Activated CD8-positive, alpha-beta memory T cell treated with anti-CD3 and anti-CD28 coated beads, Interleukin-2, amount 50 U/mL, for 24 hours (primary cell): Measurements from ENCODE around the gene VWA5B1.

Source experiments
- DNase-seq: peaks from one replicate; pipeline ENCODE4 v3.0.0-alpha.2; 2020; ENCODE audit errors: extremely low read depth

The VWA5B1 gene

GRCh38 chr1:20367626-20368025 lies 77.0 kb downstream of the VWA5B1 start:
- DNase-seq: no peak

GRCh38 chr1:20368866-20369470 lies 78.3 kb downstream of the VWA5B1 start:
- no peak for DNase-seq

DNA sequence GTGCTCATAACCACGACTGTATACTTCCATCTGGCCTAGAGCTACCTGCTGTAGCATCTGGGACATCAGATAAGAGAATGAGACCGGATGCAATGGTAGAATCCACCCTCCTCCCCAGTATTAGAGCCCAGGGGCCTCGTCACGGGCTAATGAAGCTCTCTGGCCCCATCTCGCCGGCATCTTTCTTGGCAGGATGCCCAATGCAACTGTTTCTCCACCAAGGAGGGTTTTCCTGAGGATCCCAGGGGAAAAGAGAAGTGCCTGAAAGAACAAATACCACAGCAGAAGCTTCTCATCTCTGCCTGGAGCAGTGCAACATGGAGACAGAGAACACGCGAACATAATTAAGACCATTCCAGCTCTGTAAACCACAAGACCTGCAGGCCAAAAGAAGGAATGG lies 80.0 kb downstream of the VWA5B1 start:
- DNase-seq: no peak

GRCh38 chr1:20371411-20371810 lies 80.7 kb downstream of the VWA5B1 start:
- no peak for DNase-seq

GRCh38 chr1:20371883-20372282 lies 81.2 kb downstream of the VWA5B1 start:
- no peak for DNase-seq

DNA sequence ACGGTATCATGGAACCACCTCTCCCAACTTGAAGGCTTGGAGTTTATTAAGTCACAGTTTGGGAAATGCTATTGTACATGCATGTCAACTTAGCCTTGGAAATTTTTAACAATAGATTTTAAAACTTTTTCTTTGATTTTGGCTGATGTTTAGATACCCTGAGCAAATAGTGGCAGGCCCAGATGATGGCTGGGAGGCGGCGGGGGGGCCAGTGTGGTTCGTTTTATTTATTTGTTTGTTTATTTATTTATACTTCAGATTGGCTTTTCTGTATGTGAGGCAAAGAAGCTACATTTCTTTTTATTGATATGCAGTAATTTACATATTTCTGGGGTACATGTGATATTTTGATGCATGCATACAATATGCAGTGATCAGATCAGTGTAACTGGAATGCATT lies 82.0 kb downstream of the VWA5B1 start:
- DNase-seq: no peak

DNA sequence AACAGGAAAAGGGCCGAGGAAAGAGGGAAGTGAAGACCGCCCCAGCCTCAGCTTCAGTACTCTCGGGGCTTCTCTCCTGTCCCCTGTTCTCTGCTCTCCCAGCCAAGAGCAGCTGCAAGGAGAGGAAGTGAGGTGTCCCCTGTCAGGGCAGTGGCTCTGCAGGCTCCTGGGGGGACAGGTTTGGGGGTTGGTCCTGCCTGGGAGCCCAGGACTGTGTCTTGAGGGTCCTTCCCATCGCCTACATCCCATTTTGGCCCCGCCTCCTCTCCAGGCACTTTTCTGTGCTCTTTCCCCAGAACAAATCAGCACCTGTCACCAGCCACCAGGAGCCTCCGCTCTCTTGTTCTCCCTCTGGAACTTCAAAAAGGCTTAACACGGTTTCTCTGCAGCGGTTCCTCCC lies 82.6 kb downstream of the VWA5B1 start:
- DNase-seq: no peak

- no peak for DNase-seq
These were observed 83.1 kb downstream of the VWA5B1 start for GRCh38 chr1:20373764-20374163.

DNA sequence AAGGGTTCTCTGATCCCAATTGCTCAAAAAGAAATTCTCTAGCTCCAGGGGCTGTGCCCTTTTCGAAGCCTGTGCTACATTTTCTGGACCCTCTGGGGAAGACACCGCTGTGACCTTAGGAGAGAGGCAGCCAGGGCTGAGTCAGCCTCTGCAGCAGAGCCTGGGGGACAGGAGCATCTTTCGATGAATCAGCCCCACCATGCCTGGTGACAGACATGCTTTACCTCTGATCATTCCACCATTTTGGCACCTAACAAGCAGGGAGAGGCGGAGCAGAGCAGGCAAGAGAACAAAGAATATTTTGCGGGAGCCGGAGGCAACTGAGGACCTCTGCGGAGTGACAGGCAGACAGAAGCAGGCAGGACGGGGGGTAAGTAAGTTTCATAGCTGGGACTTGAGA lies 84.9 kb downstream of the VWA5B1 start:
- DNase-seq: no peak

DNA sequence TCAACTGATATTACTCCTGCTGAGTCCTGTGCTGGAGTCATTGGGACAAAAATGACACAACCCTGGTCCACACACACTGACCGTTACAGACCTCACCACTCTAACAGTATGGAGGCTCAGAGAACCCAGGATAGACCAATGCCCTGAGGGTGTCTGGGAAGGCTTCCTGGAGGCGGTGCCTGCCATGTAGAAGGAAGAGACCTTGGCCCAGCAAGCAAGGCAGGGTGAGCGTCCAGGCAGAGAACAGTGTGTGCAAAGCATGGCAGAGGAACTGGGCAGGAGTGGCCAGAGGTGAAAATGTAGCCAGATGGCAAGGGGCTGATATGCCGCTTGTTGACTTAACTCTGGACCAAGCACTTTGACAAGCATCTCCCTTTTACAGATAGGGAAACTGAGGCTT lies 85.5 kb downstream of the VWA5B1 start:
- no peak for DNase-seq

DNA sequence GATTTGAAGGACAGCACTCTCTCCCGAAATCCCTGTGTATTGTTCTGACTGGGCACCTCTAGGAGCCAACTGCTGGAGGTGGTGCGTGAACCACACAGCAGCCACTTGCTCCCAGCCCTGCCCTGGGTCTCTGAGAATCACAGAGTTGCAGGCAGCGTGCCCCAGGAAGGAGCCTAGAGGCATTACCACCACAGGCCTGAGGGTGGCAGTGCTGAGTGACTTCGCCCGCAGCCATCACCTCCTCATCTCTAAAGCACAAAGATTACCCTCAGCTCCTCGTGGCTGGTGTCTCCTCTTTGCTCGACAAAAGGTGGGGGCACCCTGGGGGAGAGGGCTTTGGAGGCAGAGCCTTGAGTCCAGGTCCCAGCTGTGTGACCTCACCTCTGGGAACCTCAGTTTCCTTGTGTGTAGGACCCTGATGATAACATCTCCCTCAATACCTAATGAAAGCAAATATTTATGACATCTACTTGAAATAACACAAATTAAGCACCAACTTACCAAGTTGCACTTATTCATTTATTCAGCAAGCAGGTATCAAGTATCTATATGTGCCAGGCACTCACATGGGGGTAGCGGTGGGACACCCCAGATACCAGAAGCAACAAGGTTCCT lies 86.3 kb downstream of the VWA5B1 start:
- peak; percentile 14 for DNase-seq

DNA sequence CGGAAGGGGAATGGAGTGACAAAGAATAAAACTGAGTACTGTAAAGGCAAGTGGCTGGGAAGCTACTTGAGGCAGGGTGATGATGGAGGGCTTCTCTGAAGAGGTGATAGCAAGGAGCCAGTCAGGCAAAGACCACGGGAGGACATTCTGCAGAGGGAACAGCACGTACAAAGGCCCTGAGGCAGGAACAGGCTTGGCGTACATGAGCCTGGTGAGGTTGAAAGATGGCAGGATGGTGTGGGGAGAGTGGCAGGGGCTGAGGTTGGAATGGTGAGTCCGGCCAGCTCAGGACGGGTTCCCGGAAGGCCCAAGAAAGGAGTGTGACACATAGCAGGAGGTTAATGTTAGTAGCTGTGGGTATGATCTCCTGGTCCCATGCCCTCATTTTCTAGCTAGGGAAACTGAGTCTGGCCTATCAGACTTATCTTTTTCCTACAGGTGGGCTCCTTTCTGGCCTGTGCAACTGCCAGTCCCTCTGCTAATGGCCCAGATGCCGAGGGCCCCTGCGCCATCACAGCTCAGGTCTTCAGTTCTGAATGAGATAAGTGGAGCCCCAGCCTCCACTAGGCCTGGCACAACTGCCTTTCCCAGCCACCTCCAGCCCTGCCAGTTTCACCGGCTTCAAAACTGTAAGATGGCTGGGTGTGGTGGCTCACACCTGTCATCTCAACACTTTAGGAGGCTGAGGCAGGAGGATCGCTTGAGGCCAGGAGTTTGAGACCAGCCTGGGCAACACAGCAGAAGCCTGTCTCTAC lies 87.0 kb downstream of the VWA5B1 start:
- DNase-seq: no peak

DNA sequence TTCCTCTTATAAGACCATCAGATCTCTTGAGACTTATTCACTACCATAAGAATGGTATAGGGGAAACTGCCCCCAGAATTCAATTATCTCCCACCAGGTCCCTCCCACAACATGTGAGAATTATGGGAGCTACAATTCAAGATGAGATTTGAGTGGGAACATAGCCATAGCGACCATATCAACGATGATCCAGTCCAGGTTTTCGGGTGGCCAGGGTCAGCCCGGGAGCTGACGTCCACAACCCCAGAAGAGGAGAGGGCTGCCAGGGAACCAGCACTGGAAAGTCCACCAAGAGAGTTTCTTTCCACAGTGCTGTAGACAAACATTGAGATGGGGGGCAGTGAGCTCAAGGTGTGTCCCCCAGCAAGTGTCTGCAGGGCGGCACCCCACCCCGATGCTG lies 88.4 kb downstream of the VWA5B1 start:
- DNase-seq: no peak

GRCh38 chr1:20380175-20380574 lies 89.5 kb downstream of the VWA5B1 start:
- no peak for DNase-seq

DNA sequence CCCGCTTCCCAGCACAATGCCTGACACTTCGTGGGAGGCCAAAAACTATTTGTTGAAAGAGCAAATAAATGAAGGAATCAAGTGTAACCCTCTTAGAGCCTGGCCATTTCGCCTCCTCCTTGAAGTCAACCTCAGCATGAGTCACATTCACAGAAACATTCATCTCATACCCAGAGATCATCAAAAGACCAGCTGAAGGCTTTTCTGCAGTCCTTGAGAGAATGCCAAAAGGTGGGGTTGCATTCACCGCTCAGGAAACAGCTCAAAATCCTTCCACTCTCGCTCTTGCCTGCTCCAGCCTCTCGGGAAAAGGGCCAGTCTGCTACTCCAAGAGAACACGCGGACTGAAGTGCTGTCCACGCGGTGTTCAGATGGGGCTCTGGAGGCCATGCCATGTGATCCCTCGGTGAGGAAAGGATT lies 90.0 kb downstream of the VWA5B1 start:
- no peak for DNase-seq

DNA sequence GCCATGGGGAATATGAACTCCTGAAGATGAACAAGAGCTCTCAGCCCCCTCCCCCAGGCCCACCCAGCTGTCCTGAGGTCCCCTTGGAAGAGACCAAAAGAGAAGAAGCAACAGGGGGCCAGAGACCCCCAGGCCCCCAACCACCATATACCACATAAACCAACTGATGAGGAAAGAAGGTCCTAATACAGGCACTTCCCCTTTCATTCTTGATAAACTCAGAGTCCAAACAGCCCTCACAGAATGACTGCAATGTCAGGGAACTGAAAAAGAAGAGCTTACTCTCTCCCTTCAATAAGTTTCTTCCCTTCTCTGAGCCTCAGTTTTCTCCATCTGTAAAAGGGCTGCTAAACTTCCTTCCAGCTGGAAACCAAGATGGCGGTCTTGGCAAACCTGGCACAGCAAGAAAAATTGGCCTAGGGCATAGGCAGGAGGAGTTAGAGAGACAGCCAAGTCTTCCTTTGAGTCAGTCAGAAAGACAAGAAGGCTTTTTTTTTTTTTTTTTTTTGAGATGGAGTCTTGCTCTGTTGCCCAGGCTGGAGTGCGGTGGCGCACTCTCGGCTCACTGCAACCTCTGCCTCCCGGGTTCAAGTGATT lies 90.5 kb downstream of the VWA5B1 start:
- no peak for DNase-seq

- DNase-seq: no peak
These were observed 91.3 kb downstream of the VWA5B1 start for GRCh38 chr1:20381961-20382360.

GRCh38 chr1:20382711-20383110 lies 92.0 kb downstream of the VWA5B1 start:
- no peak for DNase-seq

GRCh38 chr1:20383631-20384030 lies 93.0 kb downstream of the VWA5B1 start:
- no peak for DNase-seq

GRCh38 chr1:20385630-20386029 lies 95.0 kb downstream of the VWA5B1 start:
- no peak for DNase-seq

DNA sequence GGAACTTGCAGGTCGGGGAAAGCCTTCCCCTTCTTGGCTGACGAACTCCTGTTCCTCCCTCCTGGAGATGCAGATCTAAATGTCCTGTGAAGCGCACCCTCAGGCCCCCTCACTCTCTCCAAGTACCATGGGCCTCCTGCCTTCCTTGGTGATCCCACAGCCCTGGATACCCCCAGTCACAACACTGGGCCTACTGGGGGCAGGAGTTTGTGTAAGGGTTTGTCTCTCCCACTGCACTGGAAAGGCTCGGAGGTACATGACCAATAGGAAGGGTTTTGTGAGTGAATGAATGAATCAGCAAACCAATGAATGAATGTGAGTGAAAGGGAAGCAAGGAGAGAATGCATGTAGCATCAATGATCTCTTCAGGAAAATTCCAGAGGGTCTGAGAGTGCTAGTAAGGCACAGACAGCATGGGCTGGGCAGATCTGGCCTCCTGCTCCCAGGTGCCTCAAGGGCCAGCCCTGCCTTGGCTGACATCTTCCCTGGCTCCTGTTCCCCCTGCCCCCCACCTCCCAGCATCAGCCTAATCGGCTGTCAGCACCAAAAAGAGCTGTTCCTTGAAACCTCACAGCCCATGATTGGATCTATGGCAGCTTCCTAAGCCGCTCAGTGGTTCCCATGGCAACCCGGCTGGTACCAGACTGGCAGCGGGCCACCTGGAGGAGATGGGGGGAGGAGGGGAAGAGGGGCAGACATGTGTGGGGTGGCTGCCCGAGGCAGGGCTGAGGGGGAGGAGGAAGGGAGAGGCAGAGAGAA lies 95.8 kb downstream of the VWA5B1 start:
- DNase-seq: no peak

DNA sequence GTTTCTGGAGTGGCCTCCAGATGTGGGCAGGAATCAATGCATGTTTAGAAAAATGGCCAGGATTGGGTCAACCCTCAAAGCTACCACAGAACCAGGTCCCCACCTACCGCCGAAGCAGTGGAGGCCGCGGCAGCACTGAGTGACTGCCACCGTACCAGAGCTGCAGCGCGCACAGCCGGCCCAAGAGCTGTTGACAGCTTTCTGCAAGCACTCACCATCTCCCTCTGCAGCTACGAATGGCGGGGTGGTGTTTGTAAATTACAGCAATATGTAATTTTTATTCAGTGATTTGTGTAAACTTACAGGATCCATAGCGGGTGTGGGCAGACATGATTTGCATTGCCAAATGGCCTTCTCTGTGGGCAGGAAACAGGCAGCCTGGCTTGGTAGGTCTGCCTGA lies 98.9 kb downstream of the VWA5B1 start:
- no peak for DNase-seq
